Vagina (tissue), 2 donors: ENCODE results near the gene HINT3. TPM values are rescaled to one million over a fixed set of nuclear protein-coding genes. Genes with fewer than 3 reads are reported as not detected.

ENCODE experiments used
- DNase-seq, 2 donors: peaks; one replicate each; pipeline ENCODE4 v3.0.0-alpha.2; 2017; ENCODE audit errors: extremely low spot score in 2 of 2
- H3K27ac ChIP-seq: fragments of 200-600 bp; sonication (generic); one replicate; pipeline ENCODE4 v1.5.1; 2019
- H3K27me3 ChIP-seq: fragments of 200-600 bp; sonication (generic); one replicate; pipeline ENCODE4 v1.5.1; 2019
- H3K36me3 ChIP-seq, 2 donors: fragments of 200-600 bp; sonication (generic); one replicate each; pipeline ENCODE4 v1.5.1; 2017 to 2019
- H3K4me1 ChIP-seq: fragments of 200-600 bp; sonication (generic); one replicate; pipeline ENCODE4 v1.5.1; 2019
- H3K4me3 ChIP-seq, 2 donors: fragments of 200-600 bp; sonication (generic); 1 replicate in 1 of 2; 2 replicates in 1 of 2; pipeline ENCODE4 v1.5.1; 2016 to 2019
- H3K9me3 ChIP-seq: fragments of 200-600 bp; sonication (generic); one replicate; pipeline ENCODE4 v1.5.1; 2019
- CTCF ChIP-seq, 3 experiments: fragments of 450-650 bp in 2 of 3; fragments of 200-600 bp in 1 of 3; sonication (generic) in 1 of 3; IDR thresholded peaks; one replicate each; pipeline ENCODE4 v1.5.1; 2017 to 2019; ENCODE audit warnings: antibody characterized with exemption in 3 of 3, mild to moderate bottlenecking in 2 of 3, moderate library complexity in 2 of 3
- POLR2A ChIP-seq, 2 donors: fragments of 450-650 bp; IDR thresholded peaks; one replicate each; pipeline ENCODE4 v1.6.1; 2017; ENCODE audit warnings: antibody characterized with exemption in 2 of 2, mild to moderate bottlenecking in 2 of 2, moderate library complexity in 2 of 2
- POLR2AphosphoS5 ChIP-seq, 2 donors: sonication (generic); formaldehyde crosslinking; IDR thresholded peaks; one replicate each; pipeline ENCODE4 v1.9.0; 2017; ENCODE audit warnings: antibody characterized with exemption in 2 of 2, mild to moderate bottlenecking in 2 of 2, low read depth in 1 of 2; ENCODE audit not compliant: insufficient read depth in 1 of 2
- intact Hi-C: fragments of 100-400 bp; cut with DNase I; formaldehyde crosslinking; loops from one replicate; pipeline ENCODE4 v1.15.1; 2023
- total RNA-seq: library from RNA; depleted of rRNA; stranded (reverse); fragments of >200 nt; gene quantifications from one replicate; pipeline ENCODE4 v1.2.3, GENCODE V29; 2016

Gene HINT3
- total RNA-seq, 1 donor from 2014 or later = 18.4 TPM

GRCh38 chr6:125923366-125923877 is 33.1 kb upstream of the HINT3 start:
- intact Hi-C loops = no loop called here
- no peak overlapping the region for H3K4me3 ChIP-seq
- no peaks in the 10 kb centered on the region for H3K9me3 ChIP-seq
- H3K27me3 ChIP-seq = no peaks in the 10 kb centered on the region
- peaks cover 0 to 47% of the 10 kb centered on the region in 2 donors for H3K36me3 ChIP-seq
- DNase-seq = no peak
- H3K27ac ChIP-seq = no peak overlapping the region
- TF ChIP-seq POLR2AphosphoS5 (IDR thresholded peaks at IDR 0.05; ENCODE audit: insufficient read depth in 1 of 2, low read depth in 1 of 2) (no peak), POLR2A (IDR thresholded peaks at IDR 0.05) (no peak), CTCF (IDR thresholded peaks at IDR 0.05) (no peak)
- peaks cover 8% of the 10 kb centered on the region for H3K4me1 ChIP-seq

- no peak for TF ChIP-seq POLR2AphosphoS5 (IDR thresholded peaks at IDR 0.05; ENCODE audit: insufficient read depth in 1 of 2, low read depth in 1 of 2)
- no peak for TF ChIP-seq POLR2A (IDR thresholded peaks at IDR 0.05)
- no peak for TF ChIP-seq CTCF (IDR thresholded peaks at IDR 0.05)
- no peak overlapping the region for H3K4me3 ChIP-seq
- intact Hi-C loops = no loop called here
- H3K36me3 ChIP-seq = peaks cover 0 to 52% of the 10 kb centered on the region in 2 donors
- no peaks in the 10 kb centered on the region for H3K9me3 ChIP-seq
- H3K27me3 ChIP-seq = no peaks in the 10 kb centered on the region
- no peak overlapping the region for H3K27ac ChIP-seq
- no peak for DNase-seq
- H3K4me1 ChIP-seq = peaks cover 8% of the 10 kb centered on the region
These were observed 32.4 kb upstream of the HINT3 start for GRCh38 chr6:125924169-125924568.

GRCh38 chr6:125924697-125925358 is 31.7 kb upstream of the HINT3 start:
- no peak for DNase-seq
- intact Hi-C loops = no loop called here
- peaks cover 8% of the 10 kb centered on the region for H3K4me1 ChIP-seq
- H3K4me3 ChIP-seq = no peak overlapping the region
- H3K27ac ChIP-seq = peak overlapping the region; percentile 6
- H3K36me3 ChIP-seq = peaks cover 0 to 52% of the 10 kb centered on the region in 2 donors
- H3K27me3 ChIP-seq = no peaks in the 10 kb centered on the region
- TF ChIP-seq POLR2AphosphoS5 (IDR thresholded peaks at IDR 0.05; ENCODE audit: insufficient read depth in 1 of 2, low read depth in 1 of 2) (no peak), POLR2A (IDR thresholded peaks at IDR 0.05) (no peak), CTCF (IDR thresholded peaks at IDR 0.05) (no peak)
- H3K9me3 ChIP-seq = no peaks in the 10 kb centered on the region

- Histone ChIP-seq H3K27me3 (no peaks in the 10 kb centered on the region), H3K4me3 (no peak overlapping the region), H3K36me3 (peaks cover 0 to 40% of the 10 kb centered on the region in 2 donors), H3K9me3 (no peaks in the 10 kb centered on the region), H3K27ac (no peak overlapping the region), H3K4me1 (peaks cover 8% of the 10 kb centered on the region)
- intact Hi-C loops = no loop called here
- DNase-seq = no peak
- TF ChIP-seq POLR2A (IDR thresholded peaks at IDR 0.05) = no peak
- TF ChIP-seq POLR2AphosphoS5 (IDR thresholded peaks at IDR 0.05; ENCODE audit: insufficient read depth in 1 of 2, low read depth in 1 of 2) = no peak
- no peak for TF ChIP-seq CTCF (IDR thresholded peaks at IDR 0.05)
These were observed 29.9 kb upstream of the HINT3 start for GRCh38 chr6:125926711-125927110.

- intact Hi-C loops = no loop called here
- Histone ChIP-seq H3K4me3 (no peak overlapping the region), H3K27ac (no peak overlapping the region), H3K4me1 (peaks cover 8% of the 10 kb centered on the region), H3K36me3 (peaks cover 0 to 31% of the 10 kb centered on the region in 2 donors), H3K9me3 (no peaks in the 10 kb centered on the region), H3K27me3 (no peaks in the 10 kb centered on the region)
- no peak for DNase-seq
- no peak for TF ChIP-seq POLR2A (IDR thresholded peaks at IDR 0.05)
- no peak for TF ChIP-seq CTCF (IDR thresholded peaks at IDR 0.05)
These were observed 28.8 kb upstream of the HINT3 start for GRCh38 chr6:125927761-125928160.
